GM15510 (cell line): ENCODE measurements around the gene SLC25A2.

ENCODE experiments used
- POLR2A ChIP-seq: IDR thresholded peaks from 3 replicates; pipeline ENCODE4 v1.6.1; 2011; ENCODE audit warnings: borderline replicate concordance; ENCODE audit not compliant: insufficient read length; ENCODE audit errors: extremely low read depth

SLC25A2 gene

GRCh38 chr5:141303756-141304155 is at the start of gene SLC25A2:
Gene SLC25A2, minus strand, starts transcription at chr5:141304049. Its CDS starts 184 bp downstream, at chr5:141303865.
- TF ChIP-seq POLR2A: no peak

DNA sequence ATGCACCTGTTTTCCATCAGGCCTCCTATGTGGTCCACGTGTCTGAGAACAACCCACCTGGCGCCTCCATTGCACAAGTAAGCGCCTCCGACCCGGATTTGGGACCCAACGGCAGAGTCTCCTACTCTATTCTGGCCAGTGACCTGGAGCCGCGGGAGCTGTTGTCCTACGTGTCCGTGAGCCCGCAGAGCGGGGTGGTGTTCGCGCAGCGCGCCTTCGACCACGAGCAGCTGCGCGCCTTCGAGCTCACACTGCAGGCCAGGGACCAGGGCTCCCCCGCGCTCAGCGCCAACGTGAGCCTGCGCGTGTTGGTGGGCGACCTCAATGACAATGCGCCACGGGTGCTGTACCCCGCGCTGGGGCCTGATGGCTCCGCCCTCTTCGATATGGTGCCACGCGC is 47.7 kb upstream of the SLC25A2 start:
- TF ChIP-seq POLR2A: no peak

DNA sequence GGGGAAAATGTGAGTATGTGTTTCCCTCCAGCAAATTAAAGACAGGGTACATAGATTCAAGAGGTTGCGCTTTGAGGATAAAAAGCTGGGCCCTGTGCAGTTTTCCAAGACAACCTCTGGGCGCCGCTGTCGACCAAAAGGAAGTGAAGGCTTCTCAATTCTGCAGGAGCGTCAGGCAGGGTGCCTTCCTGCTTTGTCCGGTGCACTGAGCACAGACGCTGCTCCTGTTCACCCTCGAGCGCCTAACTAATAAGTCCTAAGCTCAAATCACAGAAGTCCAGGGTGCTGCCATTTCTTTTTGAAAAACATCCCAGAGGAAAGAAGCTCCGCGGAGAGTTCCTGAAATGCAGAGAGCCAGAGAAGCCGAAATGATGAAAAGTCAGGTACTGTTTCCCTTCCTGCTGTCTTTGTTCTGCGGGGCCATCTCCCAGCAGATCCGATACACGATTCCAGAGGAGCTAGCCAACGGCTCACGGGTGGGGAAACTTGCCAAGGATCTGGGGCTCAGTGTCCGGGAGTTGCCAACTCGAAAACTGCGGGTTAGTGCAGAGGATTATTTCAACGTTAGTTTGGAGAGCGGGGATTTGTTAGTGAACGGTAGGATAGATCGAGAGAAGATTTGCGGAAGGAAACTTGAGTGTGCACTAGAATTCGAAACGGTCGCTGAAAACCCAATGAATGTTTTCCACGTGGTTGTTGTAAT is 46.2 kb upstream of the SLC25A2 start, which contains the start of gene PCDHGB1:
Gene PCDHGB1, plus strand, starts transcription at position 183 of the 703 bp plus-strand sequence. Its CDS starts 162 bp downstream, at position 345.
- no peak for TF ChIP-seq POLR2A

GRCh38 chr5:141345327-141345726 is 41.5 kb upstream of the SLC25A2 start:
- TF ChIP-seq POLR2A: no peak

DNA sequence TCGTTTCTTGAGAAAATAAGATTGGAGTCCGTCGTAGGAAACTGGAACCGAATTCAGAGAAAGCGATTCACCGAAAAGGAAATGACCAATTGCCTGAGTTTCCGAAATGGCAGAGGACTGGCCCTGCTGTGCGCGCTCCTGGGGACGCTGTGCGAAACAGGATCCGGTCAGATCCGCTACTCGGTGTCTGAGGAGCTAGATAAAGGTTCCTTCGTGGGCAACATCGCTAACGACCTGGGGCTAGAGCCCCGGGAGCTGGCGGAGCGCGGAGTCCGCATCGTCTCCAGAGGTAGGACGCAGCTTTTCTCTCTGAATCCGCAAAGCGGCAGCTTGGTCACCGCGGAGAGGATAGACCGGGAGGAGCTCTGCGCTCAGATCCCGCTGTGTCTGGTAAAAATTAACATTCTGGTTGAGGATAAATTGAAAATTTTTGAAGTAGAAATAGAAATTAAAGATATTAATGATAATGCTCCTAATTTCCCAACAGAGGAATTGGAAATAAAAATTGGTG is 40.2 kb upstream of the SLC25A2 start:
- no peak for TF ChIP-seq POLR2A

DNA sequence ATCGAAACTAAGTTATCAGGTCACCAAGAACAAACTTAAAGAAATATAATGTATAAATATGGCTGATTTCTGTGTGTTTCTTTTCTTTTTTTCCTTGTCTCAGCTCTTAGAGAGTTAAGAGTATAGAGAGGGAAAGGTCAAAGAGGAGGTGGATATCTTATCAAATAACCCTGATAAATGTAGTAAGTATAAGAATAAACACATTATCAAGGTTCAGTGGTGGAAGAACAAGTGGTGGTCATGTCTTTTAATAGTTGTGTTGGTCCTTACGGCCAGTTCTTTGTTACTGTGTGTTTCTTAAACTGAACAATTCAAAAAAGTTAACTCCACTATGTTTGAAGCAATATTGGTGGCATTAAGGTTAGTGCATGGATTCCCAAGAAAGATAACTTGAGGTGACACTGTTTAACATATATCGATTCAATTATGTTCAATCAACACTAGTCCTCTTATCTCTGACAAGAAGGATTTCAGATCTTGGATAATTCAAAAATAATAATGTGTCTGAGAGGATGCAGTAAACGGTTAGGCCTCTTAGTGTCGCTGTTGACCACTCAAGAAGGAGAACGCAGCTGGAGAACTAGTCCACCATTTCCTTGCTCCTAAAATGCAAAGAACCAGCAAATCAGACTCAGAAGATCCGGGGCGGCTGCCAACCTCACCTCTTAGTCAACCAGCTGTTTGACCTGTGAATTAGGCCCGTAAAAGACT is 39.5 kb upstream of the SLC25A2 start, which contains the start of gene PCDHGA3:
Gene PCDHGA3, plus strand, starts transcription at position 588 of the 711 bp plus-strand sequence. CDS start 205 bp downstream, outside the sequence.
- no peak for TF ChIP-seq POLR2A

DNA sequence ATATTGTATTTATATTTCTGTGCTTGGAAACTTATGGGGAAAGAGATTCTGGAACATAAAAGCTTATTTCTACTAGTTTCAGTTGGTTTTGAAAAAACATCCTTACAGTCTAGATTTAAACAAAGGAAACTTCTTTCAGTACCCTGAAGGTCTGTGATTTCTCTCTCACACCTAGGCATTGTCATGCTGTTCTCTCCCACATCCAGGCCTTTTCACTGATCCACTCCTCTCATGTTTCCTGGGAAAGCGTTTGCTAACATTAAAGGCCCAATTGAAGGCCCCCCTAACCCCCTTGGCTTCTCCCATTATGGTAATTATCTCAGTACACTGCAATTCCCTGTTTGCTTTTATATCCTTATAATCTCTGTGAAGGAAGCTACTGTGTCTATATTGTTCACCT is 38.9 kb upstream of the SLC25A2 start:
- TF ChIP-seq POLR2A: no peak

- no peak for TF ChIP-seq POLR2A
Measured at GRCh38 chr5:141338538-141339306, 34.9 kb upstream of the SLC25A2 start, which contains the start of gene PCDHGA2. Gene PCDHGA2, plus strand, starts transcription at chr5:141338760.

DNA sequence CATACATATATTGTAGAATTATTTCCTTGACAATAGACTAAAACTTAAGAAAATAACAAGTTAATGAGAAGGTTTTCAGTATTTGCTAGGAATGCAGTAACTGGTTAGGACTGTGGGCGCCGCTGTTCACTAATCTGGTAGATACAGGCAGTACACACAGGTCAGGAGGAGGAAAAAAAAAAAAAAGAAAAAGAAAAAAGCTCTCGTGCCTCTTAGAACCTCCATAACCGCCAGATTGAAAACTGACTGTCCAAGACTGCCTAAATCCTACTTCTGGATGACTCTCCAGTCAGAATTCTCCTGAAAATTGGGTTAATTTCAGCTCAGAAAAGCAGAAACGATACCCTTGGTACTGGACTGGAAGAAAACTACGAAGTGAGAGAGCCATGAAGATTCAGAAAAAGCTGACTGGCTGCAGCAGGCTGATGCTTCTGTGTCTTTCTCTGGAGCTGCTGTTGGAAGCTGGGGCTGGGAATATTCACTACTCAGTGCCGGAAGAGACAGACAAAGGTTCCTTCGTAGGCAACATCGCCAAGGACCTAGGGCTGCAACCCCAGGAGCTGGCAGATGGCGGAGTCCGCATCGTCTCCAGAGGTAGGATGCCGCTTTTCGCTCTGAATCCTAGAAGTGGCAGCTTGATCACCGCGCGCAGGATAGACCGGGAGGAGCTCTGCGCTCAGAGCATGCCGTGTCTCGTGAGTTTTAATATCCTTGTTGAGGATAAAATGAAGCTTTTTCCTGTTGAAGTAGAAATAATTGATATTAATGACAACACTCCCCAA is 26.6 kb upstream of the SLC25A2 start, which contains the start of gene PCDHGA1:
Gene PCDHGA1, plus strand, starts transcription at position 216 of the 782 bp plus-strand sequence.
- TF ChIP-seq POLR2A: no peak

- no peak for TF ChIP-seq POLR2A
Measured at GRCh38 chr5:141328231-141328630, 24.4 kb upstream of the SLC25A2 start.

DNA sequence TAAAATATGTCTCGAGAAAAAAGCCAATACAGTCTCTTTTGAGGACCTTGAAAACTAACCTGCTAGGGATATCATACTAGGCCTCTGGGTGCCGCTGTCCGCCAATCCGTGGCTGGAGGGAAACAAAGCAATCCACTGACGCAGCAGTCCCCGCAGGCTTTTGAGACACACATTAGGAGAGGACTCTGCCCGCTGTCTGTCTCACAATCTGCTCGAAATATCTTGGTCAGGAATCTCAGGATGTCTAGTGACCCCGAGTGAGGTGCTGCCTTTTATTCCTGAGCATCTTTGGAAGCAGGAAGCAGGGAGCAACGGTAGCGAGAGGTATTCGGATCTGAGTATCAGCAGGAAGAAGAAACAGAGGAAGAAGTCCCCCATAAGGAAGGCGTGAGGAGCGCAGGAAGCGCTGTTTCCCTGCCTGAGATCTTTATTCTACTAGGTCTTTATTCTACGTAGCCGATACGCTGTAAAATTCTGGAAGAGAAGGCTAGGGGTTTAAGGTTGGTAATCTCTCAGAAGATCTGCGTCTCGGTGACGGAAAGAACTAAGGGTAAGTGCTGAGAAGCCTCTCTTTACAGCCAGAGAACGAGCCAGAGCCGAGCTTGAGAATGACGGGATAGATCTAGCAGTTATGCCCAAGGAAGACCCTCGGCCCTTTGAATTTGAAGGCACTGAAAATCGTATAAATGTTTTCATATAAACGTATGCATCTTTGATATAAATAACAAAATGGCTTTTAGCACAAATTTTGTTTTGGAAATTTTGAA is 22.4 kb upstream of the SLC25A2 start:
- TF ChIP-seq POLR2A: no peak

GRCh38 chr5:141322261-141322660 is 18.4 kb upstream of the SLC25A2 start:
- no peak for TF ChIP-seq POLR2A

DNA sequence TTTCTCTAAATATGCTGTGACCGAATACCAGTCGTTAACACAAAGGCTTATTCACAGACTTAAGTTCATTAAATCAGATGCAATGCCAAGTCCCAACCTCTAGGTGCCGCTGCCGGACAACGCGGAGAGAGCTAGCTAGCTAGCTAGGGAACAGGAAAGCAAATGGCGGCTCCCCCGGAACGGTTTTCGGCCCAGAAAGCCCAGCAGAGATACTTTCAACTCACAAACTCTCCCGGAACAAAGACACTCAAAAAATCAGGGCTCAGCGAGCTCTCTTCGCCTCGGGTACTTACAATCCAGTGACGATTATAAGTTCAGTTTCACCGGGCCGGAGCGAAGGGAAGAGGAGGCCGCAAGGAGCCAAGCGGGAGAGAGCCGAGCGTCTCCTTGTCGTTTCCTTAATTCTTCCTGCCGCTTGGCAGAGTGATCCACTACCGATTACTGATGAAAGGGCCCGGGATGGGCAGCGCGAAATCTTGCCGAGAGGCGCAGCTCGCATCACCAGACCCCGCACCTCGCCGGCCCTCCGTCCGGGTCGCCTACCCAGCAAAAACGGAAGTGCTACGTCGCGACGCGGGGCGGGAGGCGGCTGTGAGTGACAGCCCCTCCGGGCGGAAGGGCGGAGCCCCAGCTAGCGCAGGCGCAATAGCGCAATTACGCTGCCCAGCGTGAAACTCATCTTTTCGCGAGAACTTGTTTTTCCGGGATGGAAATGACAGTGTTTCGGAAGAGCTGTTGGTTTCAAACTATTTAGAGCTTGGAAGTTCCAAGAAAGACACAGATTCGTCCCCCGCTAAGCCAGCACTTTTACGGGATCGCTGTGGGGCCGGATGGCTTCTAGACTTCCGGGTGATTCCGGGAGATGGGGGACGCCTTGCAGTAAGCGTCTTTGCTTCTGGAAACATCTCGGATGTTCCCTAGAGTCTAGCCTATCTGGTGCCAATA is 16.6 kb upstream of the SLC25A2 start, which contains the start of gene TAF7:
Gene TAF7, minus strand, starts transcription at position 560 of the 945 bp plus-strand sequence. CDS start 740 bp downstream, outside the sequence.
- peak; percentile 97 for TF ChIP-seq POLR2A

DNA sequence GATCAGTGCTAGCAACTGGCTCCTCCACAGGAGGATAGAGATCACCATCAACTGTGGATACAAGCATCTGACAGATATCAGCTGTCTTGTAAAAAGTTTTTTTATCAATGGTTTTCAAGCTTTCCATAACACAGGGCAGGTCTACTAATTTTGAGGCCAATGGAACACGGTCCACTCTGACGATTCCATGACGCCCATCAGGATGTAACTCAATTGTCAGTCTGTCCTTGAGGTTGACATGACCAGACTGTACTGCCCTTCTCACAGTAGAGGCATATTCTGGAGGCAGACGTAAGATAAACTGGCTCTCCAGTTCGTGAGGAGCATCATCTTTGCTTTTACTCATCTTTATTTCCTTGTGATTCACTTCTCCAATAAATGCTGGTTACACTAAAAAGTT is 15.8 kb upstream of the SLC25A2 start:
- TF ChIP-seq POLR2A: no peak
